C4-2B (cell line): ENCODE results near the gene FHDC1.

Source experiments
- H3K27ac ChIP-seq: fragments of 450-650 bp; 2 replicates; pipeline ENCODE4 v1.5.1; 2017
- ZFX ChIP-seq: fragments of 450-650 bp; IDR thresholded peaks from 2 replicates; pipeline ENCODE4 v1.6.1; 2017
- TF ChIP-seq, protein P1 (sequence below): fragments of 450-650 bp; conservative IDR thresholded peaks from 2 replicates; pipeline ENCODE4 v1.5.1; 2017; ENCODE audit warnings: mild to moderate bottlenecking

The FHDC1 gene

DNA sequence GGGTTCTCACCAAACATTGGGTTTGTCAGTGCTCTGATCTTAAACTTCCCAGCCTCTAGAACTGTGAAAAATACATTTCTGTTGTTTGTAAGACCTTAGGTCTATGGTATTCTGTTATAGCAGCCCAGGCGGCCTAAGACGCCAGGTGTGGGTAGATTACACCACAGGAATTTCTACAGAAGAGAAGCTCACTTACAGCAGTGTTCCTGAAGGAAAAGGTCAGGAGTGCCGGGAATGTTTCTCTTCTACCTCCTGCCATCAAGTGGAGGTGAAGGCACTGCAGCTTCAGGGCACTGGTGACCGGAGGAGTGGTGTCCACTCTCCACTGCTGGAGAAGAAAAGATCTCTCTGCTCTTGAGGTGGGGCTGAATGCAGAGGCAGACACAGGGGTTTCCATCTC is 45.7 kb downstream of the FHDC1 start:
- no peak overlapping the region for H3K27ac ChIP-seq
- TF ChIP-seq, protein P1, sequence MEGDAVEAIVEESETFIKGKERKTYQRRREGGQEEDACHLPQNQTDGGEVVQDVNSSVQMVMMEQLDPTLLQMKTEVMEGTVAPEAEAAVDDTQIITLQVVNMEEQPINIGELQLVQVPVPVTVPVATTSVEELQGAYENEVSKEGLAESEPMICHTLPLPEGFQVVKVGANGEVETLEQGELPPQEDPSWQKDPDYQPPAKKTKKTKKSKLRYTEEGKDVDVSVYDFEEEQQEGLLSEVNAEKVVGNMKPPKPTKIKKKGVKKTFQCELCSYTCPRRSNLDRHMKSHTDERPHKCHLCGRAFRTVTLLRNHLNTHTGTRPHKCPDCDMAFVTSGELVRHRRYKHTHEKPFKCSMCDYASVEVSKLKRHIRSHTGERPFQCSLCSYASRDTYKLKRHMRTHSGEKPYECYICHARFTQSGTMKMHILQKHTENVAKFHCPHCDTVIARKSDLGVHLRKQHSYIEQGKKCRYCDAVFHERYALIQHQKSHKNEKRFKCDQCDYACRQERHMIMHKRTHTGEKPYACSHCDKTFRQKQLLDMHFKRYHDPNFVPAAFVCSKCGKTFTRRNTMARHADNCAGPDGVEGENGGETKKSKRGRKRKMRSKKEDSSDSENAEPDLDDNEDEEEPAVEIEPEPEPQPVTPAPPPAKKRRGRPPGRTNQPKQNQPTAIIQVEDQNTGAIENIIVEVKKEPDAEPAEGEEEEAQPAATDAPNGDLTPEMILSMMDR, result no peak
- no peak for TF ChIP-seq ZFX

- TF ChIP-seq, protein P1, result no peak
- H3K27ac ChIP-seq, result no peak overlapping the region
These were observed 47.1 kb downstream of the FHDC1 start for GRCh38 chr4:152983221-152983620.

GRCh38 chr4:152983774-152984411 is 47.8 kb downstream of the FHDC1 start:
- H3K27ac ChIP-seq, result no peak overlapping the region
- TF ChIP-seq, protein P1, result no peak
- no peak for TF ChIP-seq ZFX

GRCh38 chr4:152988721-152989553 is 52.8 kb downstream of the FHDC1 start:
- TF ChIP-seq, protein P1, result no peak
- TF ChIP-seq ZFX, result no peak

DNA sequence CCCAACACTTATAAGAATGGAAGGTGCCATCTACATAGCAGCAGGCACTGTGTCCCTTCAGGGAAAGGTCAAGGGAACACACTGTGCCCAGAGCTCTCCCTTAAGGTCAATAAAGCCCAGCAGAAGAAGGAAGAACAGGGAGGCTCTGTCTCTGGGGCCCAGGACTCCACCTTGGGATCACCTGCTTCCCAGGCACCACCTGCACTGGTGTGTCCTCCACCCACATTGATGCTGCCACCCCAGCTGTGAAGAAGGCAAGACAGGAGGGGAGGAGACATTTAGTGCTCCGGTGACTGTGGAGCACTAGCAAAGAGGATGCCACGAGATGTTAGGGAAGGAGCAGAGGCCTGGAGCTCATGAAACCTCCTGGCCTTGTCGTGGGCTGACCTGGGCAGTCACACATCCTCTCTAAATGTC is 53.4 kb downstream of the FHDC1 start:
- TF ChIP-seq ZFX, result no peak
- TF ChIP-seq, protein P1, result no peak
- peak overlapping the region; percentile 47 for H3K27ac ChIP-seq

More at GRCh38 chr4:152988721-152989553, 52.8 kb downstream of the FHDC1 start:
- H3K27ac ChIP-seq, result peak overlapping the region; percentile 47

GRCh38 chr4:152990471-152991131 is 54.5 kb downstream of the FHDC1 start:
- no peak for TF ChIP-seq ZFX
- TF ChIP-seq, protein P1, result no peak

GRCh38 chr4:152991398-152991797 is 55.3 kb downstream of the FHDC1 start:
- peak overlapping the region; percentile 45 for H3K27ac ChIP-seq
- no peak for TF ChIP-seq ZFX
- TF ChIP-seq, protein P1, result no peak

More at GRCh38 chr4:152990471-152991131, 54.5 kb downstream of the FHDC1 start:
- H3K27ac ChIP-seq, result peak overlapping the region; percentile 18; the same call in 1 of the 2 replicates
